Measurements from ENCODE around the gene DGKA.

DNA sequence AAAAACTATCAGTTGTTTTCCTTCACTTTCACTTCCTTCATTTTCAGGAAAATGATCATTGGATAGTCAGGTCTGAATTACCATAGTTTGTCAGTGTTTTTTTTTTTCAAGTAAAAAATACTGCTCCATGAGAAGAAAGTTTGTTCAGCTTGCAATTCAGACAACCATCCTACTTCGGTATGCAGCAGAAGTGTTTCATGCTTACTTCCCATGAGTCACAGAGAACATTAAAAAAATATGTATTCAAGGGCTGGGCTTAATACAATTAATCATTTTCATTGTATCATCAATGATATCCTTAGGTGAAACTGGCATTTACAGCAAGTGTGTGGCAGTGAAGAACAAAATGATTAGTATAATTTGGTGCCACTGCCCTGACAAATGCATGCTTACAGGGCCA is 24.9 kb upstream of the DGKA start:
- TF ChIP-seq, protein P1, sequence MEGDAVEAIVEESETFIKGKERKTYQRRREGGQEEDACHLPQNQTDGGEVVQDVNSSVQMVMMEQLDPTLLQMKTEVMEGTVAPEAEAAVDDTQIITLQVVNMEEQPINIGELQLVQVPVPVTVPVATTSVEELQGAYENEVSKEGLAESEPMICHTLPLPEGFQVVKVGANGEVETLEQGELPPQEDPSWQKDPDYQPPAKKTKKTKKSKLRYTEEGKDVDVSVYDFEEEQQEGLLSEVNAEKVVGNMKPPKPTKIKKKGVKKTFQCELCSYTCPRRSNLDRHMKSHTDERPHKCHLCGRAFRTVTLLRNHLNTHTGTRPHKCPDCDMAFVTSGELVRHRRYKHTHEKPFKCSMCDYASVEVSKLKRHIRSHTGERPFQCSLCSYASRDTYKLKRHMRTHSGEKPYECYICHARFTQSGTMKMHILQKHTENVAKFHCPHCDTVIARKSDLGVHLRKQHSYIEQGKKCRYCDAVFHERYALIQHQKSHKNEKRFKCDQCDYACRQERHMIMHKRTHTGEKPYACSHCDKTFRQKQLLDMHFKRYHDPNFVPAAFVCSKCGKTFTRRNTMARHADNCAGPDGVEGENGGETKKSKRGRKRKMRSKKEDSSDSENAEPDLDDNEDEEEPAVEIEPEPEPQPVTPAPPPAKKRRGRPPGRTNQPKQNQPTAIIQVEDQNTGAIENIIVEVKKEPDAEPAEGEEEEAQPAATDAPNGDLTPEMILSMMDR (IDR thresholded peaks at IDR 0.05) = no peak
- TF ChIP-seq POLR2AphosphoS5 (IDR thresholded peaks at IDR 0.05; ENCODE audit: low read depth, low read length) (no peak), SIN3A (IDR thresholded peaks at IDR 0.05; ENCODE audit: borderline replicate concordance, insufficient read depth, low read depth, low read length) (no peak), TCF7L2 (IDR thresholded peaks at IDR 0.05; ENCODE audit: low read depth, low read length) (no peak)
- TF ChIP-seq, protein P2, sequence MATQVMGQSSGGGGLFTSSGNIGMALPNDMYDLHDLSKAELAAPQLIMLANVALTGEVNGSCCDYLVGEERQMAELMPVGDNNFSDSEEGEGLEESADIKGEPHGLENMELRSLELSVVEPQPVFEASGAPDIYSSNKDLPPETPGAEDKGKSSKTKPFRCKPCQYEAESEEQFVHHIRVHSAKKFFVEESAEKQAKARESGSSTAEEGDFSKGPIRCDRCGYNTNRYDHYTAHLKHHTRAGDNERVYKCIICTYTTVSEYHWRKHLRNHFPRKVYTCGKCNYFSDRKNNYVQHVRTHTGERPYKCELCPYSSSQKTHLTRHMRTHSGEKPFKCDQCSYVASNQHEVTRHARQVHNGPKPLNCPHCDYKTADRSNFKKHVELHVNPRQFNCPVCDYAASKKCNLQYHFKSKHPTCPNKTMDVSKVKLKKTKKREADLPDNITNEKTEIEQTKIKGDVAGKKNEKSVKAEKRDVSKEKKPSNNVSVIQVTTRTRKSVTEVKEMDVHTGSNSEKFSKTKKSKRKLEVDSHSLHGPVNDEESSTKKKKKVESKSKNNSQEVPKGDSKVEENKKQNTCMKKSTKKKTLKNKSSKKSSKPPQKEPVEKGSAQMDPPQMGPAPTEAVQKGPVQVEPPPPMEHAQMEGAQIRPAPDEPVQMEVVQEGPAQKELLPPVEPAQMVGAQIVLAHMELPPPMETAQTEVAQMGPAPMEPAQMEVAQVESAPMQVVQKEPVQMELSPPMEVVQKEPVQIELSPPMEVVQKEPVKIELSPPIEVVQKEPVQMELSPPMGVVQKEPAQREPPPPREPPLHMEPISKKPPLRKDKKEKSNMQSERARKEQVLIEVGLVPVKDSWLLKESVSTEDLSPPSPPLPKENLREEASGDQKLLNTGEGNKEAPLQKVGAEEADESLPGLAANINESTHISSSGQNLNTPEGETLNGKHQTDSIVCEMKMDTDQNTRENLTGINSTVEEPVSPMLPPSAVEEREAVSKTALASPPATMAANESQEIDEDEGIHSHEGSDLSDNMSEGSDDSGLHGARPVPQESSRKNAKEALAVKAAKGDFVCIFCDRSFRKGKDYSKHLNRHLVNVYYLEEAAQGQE (IDR thresholded peaks at IDR 0.05; ENCODE audit: insufficient read depth in 1 of 2, low read depth in 2 of 2, low read length in 1 of 2) = no peak
